SK-N-MC (cell line): ENCODE measurements around the gene IRF6.

Source experiments
- FOXP2 ChIP-seq: optimal IDR thresholded peaks from 2 replicates; pipeline ENCODE3; 2011; ENCODE audit warnings: mild to moderate bottlenecking, moderate library complexity; ENCODE audit not compliant: insufficient read depth; ENCODE audit errors: extremely low read length, control extremely low read depth
- POLR2AphosphoS5 ChIP-seq: IDR thresholded peaks from 2 replicates; pipeline ENCODE4 v1.6.1; 2012; ENCODE audit warnings: mild to moderate bottlenecking, low read depth, low read length, borderline replicate concordance

DNA sequence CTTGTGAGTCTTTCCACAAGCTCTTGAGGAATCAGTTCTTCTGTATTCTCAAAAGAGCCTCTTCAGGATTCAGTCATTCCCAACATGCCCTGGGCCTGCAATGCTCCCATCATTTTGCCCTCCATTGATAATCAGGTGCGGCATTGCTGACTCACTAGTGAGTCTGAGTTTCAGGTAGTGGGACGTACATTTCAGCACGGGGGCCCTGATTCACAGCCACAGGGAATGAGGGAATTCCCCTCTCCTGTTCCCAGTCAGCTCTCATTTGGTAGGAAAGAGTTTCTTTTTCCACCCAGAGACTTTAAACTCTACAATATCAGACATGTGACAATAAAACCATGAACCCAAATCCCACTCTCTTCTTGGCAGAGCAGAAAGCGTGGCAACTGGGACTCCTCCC is 3.7 kb upstream of the IRF6 start:
- no peak for TF ChIP-seq POLR2AphosphoS5
- TF ChIP-seq FOXP2: no peak
